ENCODE data around the gene TMEM201. TPM values are rescaled to one million over a fixed set of nuclear protein-coding genes. Genes with fewer than 3 reads are reported as not detected.

Gene TMEM201
- total RNA-seq, 1 experiment from 2014 or later: 49.0 TPM

DNA sequence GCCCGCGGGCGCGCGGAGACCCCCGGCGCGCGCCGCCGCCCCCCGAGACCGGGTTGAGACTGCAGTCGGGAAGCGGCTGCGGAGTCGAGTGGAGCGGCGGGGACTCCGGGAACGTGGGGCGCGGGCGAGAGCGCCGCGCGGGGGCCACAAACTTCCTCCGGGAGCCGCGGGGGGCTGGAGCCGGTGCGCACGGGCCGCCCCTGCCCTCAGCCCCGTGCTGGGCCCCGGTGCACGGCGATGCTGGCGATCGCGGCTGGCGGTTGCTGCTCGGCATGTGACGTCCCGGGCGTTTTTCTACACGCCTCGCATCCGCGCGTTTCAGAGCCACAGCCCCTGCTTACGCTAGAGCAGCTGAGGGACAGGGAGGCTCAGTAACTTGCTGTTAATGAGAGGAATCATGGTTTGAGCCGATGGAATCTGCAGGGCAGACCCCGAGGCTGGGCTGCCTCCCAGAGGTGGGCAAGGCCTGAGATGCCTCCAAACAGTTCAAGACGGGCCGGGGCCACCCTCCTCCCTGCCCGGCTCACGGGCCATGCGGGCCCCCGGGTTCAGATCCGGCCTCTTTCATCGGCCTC is 520 bp downstream of the TMEM201 start:
- H3K9me3 ChIP-seq (ENCODE audit: low read depth, low read length, poor library complexity, severe bottlenecking): no peaks in the 10 kb centered on the region
- POLR2A ChIA-PET (ENCODE audit: low non-redundant PET): no interaction called here
- no peaks in the 10 kb centered on the region for H3K36me3 ChIP-seq (ENCODE audit: insufficient read depth, low read length, poor library complexity, severe bottlenecking)
- H3K27me3 ChIP-seq (replicated peaks; ENCODE audit: insufficient read depth, low read depth, low read length, poor library complexity): no peaks in the 10 kb centered on the region
- peak; percentile 49 for DNase-seq (ENCODE audit: low spot score)
- H3K4me3 ChIP-seq (ENCODE audit: low read depth, low read length, poor library complexity, severe bottlenecking): peak overlapping the region; percentile 91
- BruUV-seq (replicated peaks): no TSS peak
- CTCF ChIA-PET: no interaction called here
- peaks cover 43% of the 10 kb centered on the region for H3K4me1 ChIP-seq (ENCODE audit: insufficient read depth, low read length, poor library complexity, severe bottlenecking)
- intact Hi-C loops (cut with micrococcal nuclease; ENCODE audit: unreplicated experiment): no loop called here
- no peak for TF ChIP-seq EZH2 (IDR thresholded peaks at IDR 0.05; ENCODE audit: borderline replicate concordance, low read depth, low read length, poor library complexity, severe bottlenecking)
- TF ChIP-seq, protein P1, sequence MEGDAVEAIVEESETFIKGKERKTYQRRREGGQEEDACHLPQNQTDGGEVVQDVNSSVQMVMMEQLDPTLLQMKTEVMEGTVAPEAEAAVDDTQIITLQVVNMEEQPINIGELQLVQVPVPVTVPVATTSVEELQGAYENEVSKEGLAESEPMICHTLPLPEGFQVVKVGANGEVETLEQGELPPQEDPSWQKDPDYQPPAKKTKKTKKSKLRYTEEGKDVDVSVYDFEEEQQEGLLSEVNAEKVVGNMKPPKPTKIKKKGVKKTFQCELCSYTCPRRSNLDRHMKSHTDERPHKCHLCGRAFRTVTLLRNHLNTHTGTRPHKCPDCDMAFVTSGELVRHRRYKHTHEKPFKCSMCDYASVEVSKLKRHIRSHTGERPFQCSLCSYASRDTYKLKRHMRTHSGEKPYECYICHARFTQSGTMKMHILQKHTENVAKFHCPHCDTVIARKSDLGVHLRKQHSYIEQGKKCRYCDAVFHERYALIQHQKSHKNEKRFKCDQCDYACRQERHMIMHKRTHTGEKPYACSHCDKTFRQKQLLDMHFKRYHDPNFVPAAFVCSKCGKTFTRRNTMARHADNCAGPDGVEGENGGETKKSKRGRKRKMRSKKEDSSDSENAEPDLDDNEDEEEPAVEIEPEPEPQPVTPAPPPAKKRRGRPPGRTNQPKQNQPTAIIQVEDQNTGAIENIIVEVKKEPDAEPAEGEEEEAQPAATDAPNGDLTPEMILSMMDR (conservative IDR thresholded peaks at IDR 0.05; ENCODE audit: low read depth, low read length): no peak
- H3K27ac ChIP-seq (ENCODE audit: low read depth, low read length, poor library complexity, severe bottlenecking): peak overlapping the region; percentile 83

DNA sequence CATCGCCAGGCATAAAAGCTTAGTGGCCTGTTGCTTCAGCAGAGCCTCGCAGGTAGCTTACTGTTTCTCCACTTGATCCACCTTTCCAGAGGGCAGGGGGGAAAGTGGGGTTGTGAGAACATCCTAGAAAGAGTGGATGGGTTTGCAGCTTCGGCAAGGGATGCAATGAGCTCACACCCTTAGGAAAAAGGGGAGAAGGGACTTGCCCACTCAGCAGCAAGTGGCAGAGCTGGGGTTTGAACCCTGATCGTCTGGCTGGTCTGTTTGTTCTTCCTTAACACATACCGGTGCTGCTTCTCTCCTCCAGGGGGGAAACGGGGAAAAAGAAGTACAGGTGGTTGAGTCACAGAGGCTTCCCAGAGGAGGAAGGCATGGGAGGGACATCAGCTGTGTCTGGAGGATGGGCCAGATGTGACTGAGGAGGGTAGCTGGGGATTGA is 1.0 kb downstream of the TMEM201 start:
- POLR2A ChIA-PET (ENCODE audit: low non-redundant PET): no interaction called here
- Histone ChIP-seq H3K4me3 (ENCODE audit: low read depth, low read length, poor library complexity, severe bottlenecking) (peak overlapping the region; percentile 91), H3K27me3 (replicated peaks; ENCODE audit: insufficient read depth, low read depth, low read length, poor library complexity) (no peaks in the 10 kb centered on the region), H3K27ac (ENCODE audit: low read depth, low read length, poor library complexity, severe bottlenecking) (peak overlapping the region; percentile 83), H3K4me1 (ENCODE audit: insufficient read depth, low read length, poor library complexity, severe bottlenecking) (peaks cover 44% of the 10 kb centered on the region), H3K9me3 (ENCODE audit: low read depth, low read length, poor library complexity, severe bottlenecking) (no peaks in the 10 kb centered on the region), H3K36me3 (ENCODE audit: insufficient read depth, low read length, poor library complexity, severe bottlenecking) (no peaks in the 10 kb centered on the region)
- CTCF ChIA-PET: no interaction called here
- intact Hi-C loops (cut with micrococcal nuclease; ENCODE audit: unreplicated experiment): no loop called here
- TSS peak; percentile 46 for BruUV-seq (replicated peaks)
- TF ChIP-seq, protein P1 (conservative IDR thresholded peaks at IDR 0.05; ENCODE audit: low read depth, low read length): no peak
- no peak for TF ChIP-seq EZH2 (IDR thresholded peaks at IDR 0.05; ENCODE audit: borderline replicate concordance, low read depth, low read length, poor library complexity, severe bottlenecking)
- DNase-seq (ENCODE audit: low spot score): peak; percentile 35

GRCh38 chr1:9590201-9590600 is 1.5 kb downstream of the TMEM201 start:
- Histone ChIP-seq H3K36me3 (ENCODE audit: insufficient read depth, low read length, poor library complexity, severe bottlenecking) (no peaks in the 10 kb centered on the region), H3K27me3 (replicated peaks; ENCODE audit: insufficient read depth, low read depth, low read length, poor library complexity) (no peaks in the 10 kb centered on the region), H3K4me3 (ENCODE audit: low read depth, low read length, poor library complexity, severe bottlenecking) (peak overlapping the region; percentile 91), H3K4me1 (ENCODE audit: insufficient read depth, low read length, poor library complexity, severe bottlenecking) (peaks cover 44% of the 10 kb centered on the region), H3K27ac (ENCODE audit: low read depth, low read length, poor library complexity, severe bottlenecking) (peak overlapping the region; percentile 72), H3K9me3 (ENCODE audit: low read depth, low read length, poor library complexity, severe bottlenecking) (no peaks in the 10 kb centered on the region)
- intact Hi-C loops (cut with micrococcal nuclease; ENCODE audit: unreplicated experiment): no loop called here
- CTCF ChIA-PET: no interaction called here
- POLR2A ChIA-PET (ENCODE audit: low non-redundant PET): no interaction called here
- no peak for DNase-seq (ENCODE audit: low spot score)
- BruUV-seq (replicated peaks): no TSS peak
- TF ChIP-seq EZH2 (IDR thresholded peaks at IDR 0.05; ENCODE audit: borderline replicate concordance, low read depth, low read length, poor library complexity, severe bottlenecking): no peak
- TF ChIP-seq, protein P1 (conservative IDR thresholded peaks at IDR 0.05; ENCODE audit: low read depth, low read length): no peak

All from A673 (cell line).